ENCODE data around the gene FREM2. TPM values are rescaled to one million over a fixed set of nuclear protein-coding genes. Genes with fewer than 3 reads are reported as not detected.
A peak's percentile ranks its signal among the peaks of the same experiment; 100 is the strongest.

FREM2 gene
- total and polyA plus RNA-seq, 4 donors, result 1.6 to 58.3 (median 9.4) TPM

DNA sequence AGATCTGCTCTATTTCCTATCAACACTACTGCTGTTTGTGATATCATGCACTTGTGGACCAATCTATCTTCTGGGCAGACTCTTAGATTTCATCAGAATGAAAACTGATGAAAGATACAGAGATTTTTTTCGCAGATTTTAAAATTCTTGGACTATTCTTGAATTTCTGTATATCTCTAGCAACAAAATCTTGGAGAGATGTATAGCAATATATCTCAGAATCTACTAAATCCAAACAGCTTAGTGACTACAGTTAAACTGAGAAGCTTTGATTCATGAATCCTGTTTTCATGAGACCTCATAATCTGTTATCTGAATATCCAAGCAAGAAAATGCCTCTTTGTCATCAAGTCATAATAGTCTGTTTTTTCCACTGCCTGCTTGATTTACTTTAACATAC is 28.0 kb upstream of the FREM2 start:
- ATAC-seq (ENCODE audit: insufficient read depth, low FRiP score), result no peak
- TF ChIP-seq, protein P1, sequence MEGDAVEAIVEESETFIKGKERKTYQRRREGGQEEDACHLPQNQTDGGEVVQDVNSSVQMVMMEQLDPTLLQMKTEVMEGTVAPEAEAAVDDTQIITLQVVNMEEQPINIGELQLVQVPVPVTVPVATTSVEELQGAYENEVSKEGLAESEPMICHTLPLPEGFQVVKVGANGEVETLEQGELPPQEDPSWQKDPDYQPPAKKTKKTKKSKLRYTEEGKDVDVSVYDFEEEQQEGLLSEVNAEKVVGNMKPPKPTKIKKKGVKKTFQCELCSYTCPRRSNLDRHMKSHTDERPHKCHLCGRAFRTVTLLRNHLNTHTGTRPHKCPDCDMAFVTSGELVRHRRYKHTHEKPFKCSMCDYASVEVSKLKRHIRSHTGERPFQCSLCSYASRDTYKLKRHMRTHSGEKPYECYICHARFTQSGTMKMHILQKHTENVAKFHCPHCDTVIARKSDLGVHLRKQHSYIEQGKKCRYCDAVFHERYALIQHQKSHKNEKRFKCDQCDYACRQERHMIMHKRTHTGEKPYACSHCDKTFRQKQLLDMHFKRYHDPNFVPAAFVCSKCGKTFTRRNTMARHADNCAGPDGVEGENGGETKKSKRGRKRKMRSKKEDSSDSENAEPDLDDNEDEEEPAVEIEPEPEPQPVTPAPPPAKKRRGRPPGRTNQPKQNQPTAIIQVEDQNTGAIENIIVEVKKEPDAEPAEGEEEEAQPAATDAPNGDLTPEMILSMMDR (IDR thresholded peaks at IDR 0.05; ENCODE audit: control extremely low read depth, extremely low read depth), result no peak
- no peaks in the 10 kb centered on the region for H3K27me3 ChIP-seq (ENCODE audit: control insufficient read depth in 3 of 3, insufficient read depth in 3 of 3, low read length in 2 of 3)
- 79 to 92% methylated on average over 1 of the region's 1 CpG for WGBS, 2 donors
- H3K9ac ChIP-seq (ENCODE audit: insufficient read depth in 1 of 2, low read length in 2 of 2), result no peak overlapping the region
- DNase-seq, result no peak
- H3K4me1 ChIP-seq (ENCODE audit: control insufficient read depth in 5 of 5, insufficient read depth in 5 of 5, low read length in 5 of 5), result peaks cover 0 to 56% (median 7%) of the 10 kb centered on the region in 5 donors
- H3K4me3 ChIP-seq, result no peak overlapping the region
- no peak overlapping the region for H3K27ac ChIP-seq (ENCODE audit: low read depth in 1 of 2, low read length in 1 of 2)
- no peaks in the 10 kb centered on the region for H3K36me3 ChIP-seq (ENCODE audit: control insufficient read depth in 4 of 4, insufficient read depth in 4 of 4, low read length in 4 of 4)
- no peaks in the 10 kb centered on the region for H3K9me3 ChIP-seq (ENCODE audit: control insufficient read depth in 4 of 4, insufficient read depth in 3 of 4, low read length in 3 of 4)

DNA sequence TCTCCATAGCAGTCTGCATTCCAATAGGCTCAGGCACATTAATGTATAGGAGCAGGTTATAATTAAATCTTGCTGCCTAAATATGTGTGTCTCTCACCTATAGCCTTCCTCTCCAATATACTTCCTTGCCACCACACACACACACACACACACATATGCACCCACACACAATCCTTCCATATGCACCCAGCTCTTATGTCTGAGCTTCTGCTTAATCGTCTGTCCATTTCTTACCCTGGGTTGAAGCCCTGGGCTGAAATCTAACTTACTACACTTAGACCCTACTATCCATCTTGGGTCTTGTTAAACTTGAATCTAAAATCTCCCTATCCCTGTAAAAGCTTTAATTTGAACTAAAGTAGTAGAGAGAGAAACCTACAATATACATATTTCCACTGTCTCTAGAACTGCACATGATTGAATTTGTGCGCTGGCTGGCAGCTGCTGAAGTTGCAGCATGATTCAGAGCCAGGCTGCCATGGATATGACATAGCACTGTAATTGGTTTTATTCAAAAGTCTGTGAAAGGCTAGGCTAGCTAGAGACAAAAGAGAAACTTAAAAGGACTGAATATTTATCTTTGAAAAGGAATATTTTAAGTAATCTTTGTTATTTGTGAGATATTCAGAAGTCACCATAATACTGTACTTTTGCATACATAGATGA is 25.7 kb upstream of the FREM2 start:
- WGBS, 2 donors, result 87 to 89% methylated on average over 2 of the region's 2 CpGs
- Histone ChIP-seq H3K27ac (ENCODE audit: low read depth in 1 of 2, low read length in 1 of 2) (no peak overlapping the region), H3K36me3 (ENCODE audit: control insufficient read depth in 4 of 4, insufficient read depth in 4 of 4, low read length in 4 of 4) (no peaks in the 10 kb centered on the region), H3K4me1 (ENCODE audit: control insufficient read depth in 5 of 5, insufficient read depth in 5 of 5, low read length in 5 of 5) (peaks cover 0 to 70% (median 14%) of the 10 kb centered on the region in 5 donors), H3K4me3 (no peak overlapping the region), H3K9me3 (ENCODE audit: control insufficient read depth in 4 of 4, insufficient read depth in 3 of 4, low read length in 3 of 4) (no peaks in the 10 kb centered on the region), H3K9ac (ENCODE audit: insufficient read depth in 1 of 2, low read length in 2 of 2) (no peak overlapping the region), H3K27me3 (ENCODE audit: control insufficient read depth in 3 of 3, insufficient read depth in 3 of 3, low read length in 2 of 3) (no peaks in the 10 kb centered on the region)
- no peak for ATAC-seq (ENCODE audit: insufficient read depth, low FRiP score)
- TF ChIP-seq, protein P1 (IDR thresholded peaks at IDR 0.05; ENCODE audit: control extremely low read depth, extremely low read depth), result no peak
- peak in 1 of 3 donors; percentile 22 for DNase-seq

DNA sequence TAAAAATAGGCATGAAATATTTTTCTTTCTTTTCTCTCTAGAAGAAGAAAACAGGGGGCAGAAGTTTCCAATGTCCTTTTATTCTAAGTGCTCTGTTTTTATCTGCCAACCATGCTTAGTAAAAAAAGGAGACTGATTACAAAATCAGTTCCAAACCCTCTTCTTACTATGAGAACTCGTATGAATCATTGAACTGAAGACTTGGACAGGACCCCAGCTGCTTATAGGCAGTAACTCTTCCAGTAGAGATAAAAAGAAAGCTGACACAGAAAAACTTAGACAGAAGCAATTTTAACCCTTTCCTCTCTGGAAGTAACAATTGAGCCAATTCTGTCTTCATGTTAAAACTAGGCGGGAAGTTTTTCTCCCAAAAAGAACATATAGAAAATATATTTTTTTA is 24.5 kb upstream of the FREM2 start:
- Histone ChIP-seq H3K9me3 (ENCODE audit: control insufficient read depth in 4 of 4, insufficient read depth in 3 of 4, low read length in 3 of 4) (no peaks in the 10 kb centered on the region), H3K9ac (ENCODE audit: insufficient read depth in 1 of 2, low read length in 2 of 2) (no peak overlapping the region), H3K4me3 (no peak overlapping the region), H3K27me3 (ENCODE audit: control insufficient read depth in 3 of 3, insufficient read depth in 3 of 3, low read length in 2 of 3) (no peaks in the 10 kb centered on the region), H3K36me3 (ENCODE audit: control insufficient read depth in 4 of 4, insufficient read depth in 4 of 4, low read length in 4 of 4) (no peaks in the 10 kb centered on the region), H3K4me1 (ENCODE audit: control insufficient read depth in 5 of 5, insufficient read depth in 5 of 5, low read length in 5 of 5) (peaks cover 0 to 62% (median 14%) of the 10 kb centered on the region in 5 donors), H3K27ac (ENCODE audit: low read depth in 1 of 2, low read length in 1 of 2) (no peak overlapping the region)
- TF ChIP-seq, protein P1 (IDR thresholded peaks at IDR 0.05; ENCODE audit: control extremely low read depth, extremely low read depth), result no peak
- DNase-seq (peak; percentile 16 to 93 (median 90)), ATAC-seq (ENCODE audit: insufficient read depth, low FRiP score) (peak; percentile 69)
- WGBS, 2 donors, result 53% methylated on average over 2 of the region's 2 CpGs

DNA sequence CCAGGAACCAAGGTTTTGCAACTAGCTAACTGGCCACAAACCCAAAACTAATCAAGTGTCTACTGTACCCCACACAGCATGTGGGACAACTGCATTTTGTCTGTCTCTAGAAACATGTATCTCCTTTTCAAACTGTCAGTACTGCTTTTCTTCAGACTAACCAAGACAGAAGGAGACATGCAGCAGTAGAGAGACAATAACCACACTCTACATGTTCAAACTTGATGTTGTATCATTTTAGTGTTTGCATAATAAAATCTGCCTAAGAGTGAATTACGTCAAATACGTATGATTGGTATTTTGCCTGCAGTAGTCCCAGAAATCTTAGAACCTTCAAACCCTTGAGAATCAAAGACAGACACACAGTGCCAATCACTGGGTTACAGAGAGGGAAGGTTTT is 22.0 kb upstream of the FREM2 start:
- TF ChIP-seq, protein P1 (IDR thresholded peaks at IDR 0.05; ENCODE audit: control extremely low read depth, extremely low read depth), result no peak
- WGBS, 2 donors, result 92 to 96% methylated on average over 2 of the region's 2 CpGs
- Histone ChIP-seq H3K27ac (ENCODE audit: low read depth in 1 of 2, low read length in 1 of 2) (no peak overlapping the region), H3K9me3 (ENCODE audit: control insufficient read depth in 4 of 4, insufficient read depth in 3 of 4, low read length in 3 of 4) (no peaks in the 10 kb centered on the region), H3K9ac (ENCODE audit: insufficient read depth in 1 of 2, low read length in 2 of 2) (no peak overlapping the region), H3K36me3 (ENCODE audit: control insufficient read depth in 4 of 4, insufficient read depth in 4 of 4, low read length in 4 of 4) (no peaks in the 10 kb centered on the region), H3K4me1 (ENCODE audit: control insufficient read depth in 5 of 5, insufficient read depth in 5 of 5, low read length in 5 of 5) (peaks cover 0 to 54% (median 14%) of the 10 kb centered on the region in 5 donors), H3K27me3 (ENCODE audit: control insufficient read depth in 3 of 3, insufficient read depth in 3 of 3, low read length in 2 of 3) (no peaks in the 10 kb centered on the region), H3K4me3 (no peak overlapping the region)
- no peak for DNase-seq
- ATAC-seq (ENCODE audit: insufficient read depth, low FRiP score), result no peak
